Midbrain (tissue), 1 donor: ENCODE measurements around the gene KSR2.
"Not testable (repeated sequence)": the region's sequence is repeated elsewhere in the genome, so short reads cannot be mapped to it uniquely, and the experiment has no call there.

Experiments
- DNase-seq: peaks from one replicate; lab custom pipeline; 2025; lab: John Stamatoyannopoulos, UW

KSR2 gene

DNA sequence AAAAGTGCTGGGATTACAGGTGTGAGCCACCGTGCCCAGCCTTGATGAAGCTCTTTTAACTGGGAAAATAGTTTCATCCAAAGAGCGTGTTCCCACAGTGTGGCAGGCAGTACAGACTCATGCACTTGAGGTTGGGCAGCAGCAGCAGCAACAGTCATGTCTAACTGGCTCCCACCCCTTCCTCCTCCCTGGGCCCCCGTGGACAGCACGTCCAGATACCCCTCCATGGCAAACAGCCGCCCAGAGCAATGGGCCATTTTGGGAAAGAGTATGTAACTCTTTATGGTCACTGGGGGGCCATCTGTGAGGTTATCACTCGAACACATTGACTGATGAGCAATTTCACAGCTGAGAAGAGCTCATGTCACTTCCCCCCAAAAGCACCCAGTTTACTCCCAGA, 328.3 kb downstream of the KSR2 start:
- no peak for DNase-seq

DNA sequence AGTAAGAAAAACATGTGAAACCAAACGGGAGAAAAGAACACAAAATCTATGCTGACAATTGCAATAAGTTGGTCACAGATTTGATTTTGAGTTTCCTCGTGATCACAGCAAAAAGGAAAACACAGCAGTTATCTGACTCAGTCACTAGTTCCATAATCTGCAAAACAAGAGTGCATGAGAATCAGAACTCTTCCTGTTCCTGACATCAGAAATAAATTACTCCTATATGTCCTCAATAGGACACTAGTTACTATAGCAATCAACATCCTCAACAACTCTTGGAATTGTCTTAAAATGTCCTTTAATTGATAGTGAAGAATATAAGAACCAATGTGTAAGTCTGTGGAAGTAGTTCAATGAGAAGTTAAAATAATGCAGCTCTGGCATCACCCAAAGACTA, 339.3 kb downstream of the KSR2 start:
- no peak for DNase-seq

DNA sequence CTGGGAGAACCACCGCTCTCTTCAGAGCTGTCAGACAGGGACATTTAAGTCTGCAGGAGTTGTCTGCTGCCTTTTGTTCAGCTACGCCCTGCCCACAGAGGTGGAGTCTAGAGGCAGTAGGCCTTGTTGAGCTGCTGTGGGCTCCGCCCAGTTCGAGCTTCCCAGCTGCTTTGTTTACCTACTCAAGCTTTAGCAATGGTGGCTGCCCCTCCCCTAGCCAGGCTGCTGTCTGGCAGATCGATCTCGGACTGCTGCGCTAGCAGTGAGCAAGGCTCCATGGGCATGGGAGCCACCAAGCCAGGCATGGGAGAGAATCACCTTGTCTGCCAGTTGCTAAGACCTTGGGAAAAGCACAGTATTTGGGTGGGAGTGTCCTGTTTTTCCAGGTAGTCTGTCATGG, 340.1 kb downstream of the KSR2 start:
- not testable (repeated sequence) for DNase-seq

DNA sequence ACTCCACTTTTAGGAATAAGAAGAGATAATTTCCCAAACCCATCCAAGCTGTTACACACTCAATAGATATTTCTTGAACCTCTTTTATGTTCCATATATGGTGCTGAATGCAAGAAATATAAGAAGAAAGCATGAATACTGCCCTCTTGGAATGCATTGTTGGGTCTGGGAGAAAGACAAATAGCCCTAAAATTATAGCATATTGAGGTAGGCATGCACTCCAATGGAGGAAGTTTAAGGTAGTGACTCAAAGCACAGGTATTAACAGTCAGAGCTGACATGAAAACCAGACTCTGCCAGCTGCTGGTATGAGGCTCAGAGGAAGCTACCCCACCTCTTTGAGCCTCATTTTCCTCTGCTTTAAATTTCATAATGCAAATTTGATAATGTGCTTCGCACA, 346.0 kb downstream of the KSR2 start:
- DNase-seq = no peak

DNA sequence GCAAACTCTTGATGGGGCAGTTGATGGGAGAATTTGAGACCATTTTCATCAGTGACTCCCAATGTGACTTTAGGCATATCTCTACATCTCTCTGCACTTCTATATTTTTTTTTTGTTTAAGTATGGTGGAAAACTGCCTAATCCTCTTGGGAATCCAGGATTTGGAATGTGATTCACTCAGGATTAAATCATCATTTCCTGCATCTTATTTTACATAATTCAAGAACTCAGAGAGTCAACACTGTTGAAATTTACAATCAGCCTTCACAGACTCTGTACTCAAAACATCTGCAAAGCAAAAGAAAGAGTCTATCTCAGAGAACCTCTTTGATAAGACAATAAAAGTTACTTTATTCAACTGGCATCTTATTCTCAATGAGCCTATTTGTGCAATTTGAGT, 346.7 kb downstream of the KSR2 start:
- no peak for DNase-seq

DNA sequence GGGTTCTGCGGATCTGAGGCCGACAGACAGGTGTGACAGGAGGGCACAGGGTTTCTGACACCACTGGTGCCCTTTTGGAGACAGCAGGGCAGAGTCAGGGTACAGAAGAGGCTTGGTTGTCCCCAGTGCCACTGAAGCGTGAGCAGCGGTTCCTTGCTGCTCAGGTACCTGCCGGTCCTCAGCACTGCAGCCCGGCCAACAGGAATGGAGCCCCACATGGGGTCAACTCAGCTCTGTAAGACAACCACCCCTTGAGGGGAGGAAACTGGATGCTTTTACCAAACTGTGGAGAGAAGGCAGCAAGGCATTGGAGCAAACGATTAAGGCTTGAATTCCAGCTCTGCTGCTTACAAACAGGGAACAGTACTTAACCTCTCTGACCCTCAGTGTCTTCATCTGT, 361.0 kb downstream of the KSR2 start:
- no peak for DNase-seq

DNA sequence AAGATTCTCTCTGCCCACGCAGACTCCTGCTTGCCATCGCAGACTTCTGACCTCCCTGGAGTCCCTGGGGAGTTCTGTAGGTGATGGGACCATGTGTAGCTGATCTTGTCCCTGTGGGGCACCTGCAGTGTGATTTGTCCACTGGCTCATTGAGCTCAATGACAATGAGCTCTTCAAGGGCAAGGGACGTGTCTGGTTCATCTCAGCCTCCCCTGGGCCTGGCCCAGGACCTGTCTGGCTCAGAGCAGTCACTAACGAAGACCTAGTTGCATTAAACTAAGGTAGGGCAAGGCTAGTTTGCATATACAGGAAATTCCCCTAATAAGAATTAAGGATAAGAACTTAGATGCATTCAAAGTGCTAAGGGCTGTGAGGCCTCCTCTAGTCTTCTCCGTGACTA, 361.8 kb downstream of the KSR2 start:
- no peak for DNase-seq

DNA sequence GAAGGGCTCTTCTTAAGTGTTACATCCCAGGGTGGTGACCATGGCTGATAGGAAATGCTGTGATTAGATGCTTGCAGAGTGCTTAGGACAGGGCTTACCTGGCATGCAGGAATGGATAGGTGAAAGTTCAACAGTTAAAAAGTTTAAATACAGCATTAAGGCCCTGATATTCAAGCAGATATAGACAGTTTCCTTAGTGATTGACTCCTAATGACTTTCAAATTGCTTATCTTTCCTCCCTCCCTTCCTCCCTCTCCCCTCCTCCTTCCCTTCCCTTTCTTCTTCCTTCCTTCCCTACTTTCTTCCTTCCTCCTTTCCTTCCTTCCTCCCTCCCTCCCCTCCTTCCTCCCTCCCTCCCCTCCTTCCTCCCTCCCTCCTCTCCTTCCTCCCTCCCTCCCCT, 362.8 kb downstream of the KSR2 start:
- no peak for DNase-seq

DNA sequence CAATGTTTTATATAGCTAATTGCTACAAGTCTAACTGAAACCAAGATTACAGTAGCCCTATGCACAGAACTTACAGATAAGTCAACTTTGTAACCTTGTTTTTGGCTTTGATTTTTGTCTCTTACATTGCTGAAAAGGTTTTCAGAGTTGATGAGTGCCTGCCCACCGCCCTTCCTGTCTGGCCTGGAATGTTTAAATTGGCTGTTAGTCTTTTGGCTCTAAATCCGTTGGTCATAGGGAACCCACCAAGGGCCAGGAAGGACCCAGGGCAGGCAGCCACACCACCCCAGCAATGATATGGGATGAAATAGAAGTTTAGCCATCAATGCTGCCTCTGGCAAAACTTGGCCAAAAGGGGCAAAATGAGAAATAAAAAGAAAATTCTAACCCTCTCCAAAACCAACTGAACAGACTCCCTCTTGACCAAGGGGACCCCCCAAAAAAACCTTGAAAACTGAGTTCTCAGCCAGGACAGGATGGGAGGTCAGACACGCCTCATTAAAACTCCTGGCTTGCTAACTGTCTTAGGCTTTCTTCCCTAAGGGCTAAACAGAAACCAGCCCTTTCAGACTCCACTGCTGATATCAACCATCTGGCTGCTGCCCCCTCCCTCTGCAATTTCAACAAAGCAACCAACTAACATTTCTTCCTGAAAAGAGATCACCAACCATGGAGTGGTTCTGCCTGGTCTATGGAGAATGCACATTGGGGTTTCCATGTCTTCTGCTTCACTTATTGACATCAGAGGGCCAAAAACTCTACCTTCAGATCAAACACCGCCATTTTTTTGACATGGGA, 365.3 kb downstream of the KSR2 start:
- DNase-seq = no peak

DNA sequence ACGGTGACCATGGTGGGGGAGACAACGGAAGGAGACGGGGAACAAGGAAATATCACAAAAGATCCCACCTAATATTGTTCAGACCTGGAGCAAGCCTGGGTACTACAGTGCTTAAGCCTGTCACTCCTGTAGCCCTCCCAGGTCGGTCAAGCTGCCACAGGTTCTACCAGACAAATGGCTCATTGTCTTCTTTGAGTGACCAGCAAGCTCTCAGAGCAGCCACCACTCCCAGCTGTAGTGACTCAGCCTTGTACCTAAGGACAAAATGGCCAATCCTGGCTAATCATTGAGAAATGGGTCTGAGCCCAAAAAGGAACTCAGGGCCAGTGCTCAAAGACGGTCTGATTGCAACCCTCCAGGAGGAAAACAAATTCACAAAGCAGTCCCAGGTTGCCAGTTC, 368.9 kb downstream of the KSR2 start:
- no peak for DNase-seq

DNA sequence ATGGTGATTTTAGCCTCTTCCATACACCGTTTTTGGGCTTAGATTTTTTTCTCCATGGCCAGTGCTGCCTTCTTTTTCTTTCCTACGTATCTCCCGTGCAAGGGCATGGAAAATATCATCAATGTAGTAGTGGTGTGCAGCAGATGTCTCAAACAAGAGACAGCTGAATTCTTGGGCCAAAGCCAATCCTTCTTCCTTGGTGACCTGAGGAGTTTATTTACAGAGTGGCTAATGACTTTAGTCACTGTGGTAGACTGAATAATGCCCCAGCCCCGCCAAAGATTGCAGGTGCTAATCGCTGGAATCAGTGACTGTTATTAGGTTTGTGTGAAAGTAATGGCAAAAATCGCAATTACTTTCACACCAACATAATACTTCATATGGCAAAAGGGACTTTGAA, 371.8 kb downstream of the KSR2 start:
- no peak for DNase-seq

DNA sequence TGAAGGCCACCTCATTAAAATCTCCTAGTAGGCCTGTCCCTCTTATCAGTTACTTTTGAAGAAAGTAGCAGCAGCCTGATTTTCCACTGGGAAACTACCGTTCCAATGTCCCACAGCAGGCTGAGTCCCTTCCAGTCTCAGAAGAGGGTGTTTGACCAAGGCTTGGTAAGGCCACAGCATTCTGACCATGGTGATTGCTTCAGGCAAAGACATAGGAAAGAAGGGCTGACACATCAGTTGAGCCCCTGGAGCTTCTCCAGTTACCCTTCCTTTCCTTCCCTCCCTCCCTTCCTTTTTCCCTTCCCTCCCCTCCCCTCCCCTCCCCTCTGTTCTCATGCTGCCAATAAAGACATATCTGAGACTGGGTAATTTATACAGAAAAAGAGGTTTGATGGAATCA, 373.0 kb downstream of the KSR2 start:
- no peak for DNase-seq

DNA sequence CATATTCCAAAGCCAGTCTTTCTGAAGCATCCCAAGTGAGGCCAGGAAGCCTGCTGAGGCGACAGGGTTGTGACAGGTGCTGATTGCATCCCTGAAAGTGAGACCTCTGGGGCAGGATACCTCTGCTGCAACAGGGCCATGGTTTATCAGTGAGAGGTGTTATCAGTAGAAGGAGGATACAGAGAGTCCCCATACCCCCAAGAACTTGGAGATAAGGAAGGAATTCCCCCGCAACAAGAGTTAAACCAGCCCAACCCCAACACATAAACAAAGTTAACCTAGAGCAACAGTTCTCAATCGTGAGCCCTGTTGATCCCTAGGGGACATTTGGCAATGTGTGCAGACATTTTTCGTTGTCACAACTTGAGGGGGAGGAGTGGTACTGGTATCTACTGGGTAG, 374.3 kb downstream of the KSR2 start:
- no peak for DNase-seq

DNA sequence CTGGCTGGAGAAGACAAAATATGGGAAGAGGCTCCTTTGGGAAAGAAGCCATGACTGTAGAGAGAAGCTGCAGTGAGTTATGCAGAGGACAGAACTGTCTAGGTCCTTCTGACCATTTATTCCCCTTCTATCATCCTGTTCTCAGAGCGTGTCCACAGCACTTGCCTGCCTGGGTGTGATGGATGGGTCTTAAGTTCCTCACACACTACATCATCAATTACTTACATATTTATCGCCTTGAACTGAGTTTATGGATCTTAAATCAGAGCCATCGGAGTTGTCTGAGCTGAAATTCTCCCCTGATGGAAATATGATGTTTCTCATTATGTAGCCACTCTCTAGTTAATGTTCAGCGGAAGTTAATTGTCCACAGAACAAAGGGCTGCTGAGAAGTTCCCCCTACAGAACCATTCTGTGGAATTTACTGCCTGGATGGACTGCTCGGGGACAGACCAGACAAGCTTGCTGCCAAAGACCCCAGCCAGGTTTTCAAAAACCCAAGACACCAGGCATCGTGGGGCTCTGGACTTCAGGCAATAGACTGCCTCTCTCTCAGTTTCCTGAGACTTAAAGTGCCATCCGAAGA, 374.9 kb downstream of the KSR2 start:
- no peak for DNase-seq

DNA sequence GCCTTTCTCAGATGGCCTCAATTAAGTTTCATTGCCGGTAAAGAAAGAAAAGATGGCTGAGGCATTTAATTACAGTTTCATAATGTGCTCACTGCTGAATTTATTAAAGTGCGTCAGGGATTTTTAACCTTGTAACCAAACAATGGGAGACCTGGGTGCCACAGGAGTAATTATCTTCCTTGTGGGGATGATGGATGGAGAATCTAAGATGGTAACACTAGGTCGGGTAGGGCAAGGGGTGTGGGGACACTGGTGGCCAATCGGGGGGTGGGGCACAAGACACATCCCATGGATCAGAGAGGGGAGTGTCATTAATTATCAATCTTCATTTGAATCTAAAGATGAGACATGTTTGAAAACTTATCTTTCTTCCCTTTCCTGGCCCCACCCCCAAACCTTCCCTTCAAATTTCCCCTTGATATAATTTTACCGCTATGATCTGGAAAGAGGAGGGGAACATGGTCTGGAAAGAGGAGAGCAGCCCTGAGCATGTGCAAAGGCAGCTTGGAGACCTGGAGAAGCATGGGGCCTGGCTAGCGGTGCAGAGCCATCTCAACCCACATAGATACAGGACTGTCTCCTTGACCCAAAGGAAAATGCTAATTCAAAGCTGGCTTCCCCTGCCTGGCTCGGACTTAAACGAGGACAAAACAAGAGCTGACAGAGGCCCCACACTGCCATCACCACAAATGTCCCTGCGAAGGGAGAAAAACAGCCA, 376.0 kb downstream of the KSR2 start:
- DNase-seq = no peak

DNA sequence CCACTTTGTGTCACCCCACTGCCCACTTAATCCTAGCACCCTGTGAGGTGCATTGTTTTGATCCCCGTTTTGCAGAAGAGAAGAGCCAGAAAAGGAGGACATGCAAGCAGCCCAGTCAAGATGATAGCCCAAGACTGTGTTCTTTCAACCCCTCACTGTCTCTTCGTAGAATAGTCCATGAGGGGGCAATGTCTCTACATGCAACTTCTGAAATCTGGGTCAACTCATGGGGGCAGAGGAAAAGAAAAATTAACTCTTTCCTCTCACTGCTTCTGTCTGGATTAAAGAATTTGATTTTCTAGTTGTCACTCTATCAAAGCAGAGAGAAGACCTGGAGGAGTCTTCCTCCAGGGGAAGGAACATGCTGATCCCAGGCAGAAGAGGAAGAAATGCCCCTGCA, 377.8 kb downstream of the KSR2 start:
- no peak for DNase-seq

DNA sequence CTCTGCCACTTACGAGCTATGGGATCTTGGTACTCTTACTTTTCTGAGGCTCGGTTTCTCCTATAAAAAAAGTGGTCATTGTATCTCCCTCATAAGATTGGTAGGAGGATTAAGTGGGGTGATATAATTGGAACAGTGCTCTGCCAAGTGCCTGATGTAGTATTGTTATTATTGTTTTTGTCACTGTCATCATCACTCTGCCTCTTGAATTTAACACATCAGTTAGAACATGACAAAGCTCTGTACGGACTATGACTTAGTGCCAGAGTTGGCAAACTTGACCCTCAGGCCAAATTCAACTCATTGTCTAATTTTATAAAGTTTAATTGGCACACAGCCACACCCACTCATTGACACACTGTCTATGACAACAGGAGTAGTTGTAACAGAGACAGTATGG, 378.4 kb downstream of the KSR2 start:
- DNase-seq = no peak

DNA sequence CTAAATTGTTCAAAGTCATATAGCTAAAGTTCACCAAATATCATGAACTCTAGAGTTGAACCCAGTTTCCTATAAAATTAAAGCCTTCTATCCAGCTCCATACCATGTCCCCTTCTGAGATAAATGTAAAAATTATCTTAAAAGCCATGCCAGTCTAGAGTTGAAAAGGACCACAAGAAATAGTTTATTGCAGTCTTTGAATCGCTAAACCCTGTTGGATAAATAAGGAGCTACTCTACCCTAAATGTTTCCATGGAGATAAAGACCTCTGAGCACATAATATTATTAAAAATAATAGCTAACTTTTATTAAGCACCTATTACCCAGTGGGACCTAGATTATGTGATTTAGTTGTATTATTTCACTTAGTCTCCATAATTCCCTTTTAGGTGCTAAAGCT, 379.8 kb downstream of the KSR2 start:
- no peak for DNase-seq

DNA sequence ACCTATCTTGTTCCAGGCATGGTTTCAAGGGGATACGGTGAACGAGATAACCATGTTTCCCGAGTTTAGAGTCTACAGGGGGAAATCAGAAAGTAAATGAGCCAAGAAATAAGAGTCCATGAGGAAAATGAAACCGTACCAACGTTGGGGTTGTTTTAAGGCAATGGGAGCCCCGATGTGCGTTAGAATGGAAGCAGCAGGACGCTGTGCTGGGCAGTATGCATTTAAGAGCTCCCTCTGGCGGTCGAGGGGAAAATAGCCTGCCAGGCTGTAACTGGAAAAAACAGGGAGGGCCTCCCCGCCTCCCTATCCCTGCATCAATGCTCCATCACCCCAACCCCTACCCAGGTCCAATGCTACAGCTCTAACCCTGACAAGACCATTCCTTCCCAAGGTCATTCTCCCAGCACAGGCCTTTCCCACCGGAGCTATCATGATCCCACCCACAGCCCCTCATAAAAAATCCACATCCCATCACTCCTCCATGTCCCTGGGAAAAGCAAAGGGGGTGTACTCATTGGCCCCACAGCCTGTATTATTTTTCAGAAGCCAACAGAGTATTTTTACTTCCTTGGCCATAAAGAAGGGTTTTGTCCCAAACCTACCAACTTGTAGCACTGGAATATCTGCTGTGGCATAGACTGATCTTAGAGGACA, 381.0 kb downstream of the KSR2 start:
- peak; percentile 21 for DNase-seq

DNA sequence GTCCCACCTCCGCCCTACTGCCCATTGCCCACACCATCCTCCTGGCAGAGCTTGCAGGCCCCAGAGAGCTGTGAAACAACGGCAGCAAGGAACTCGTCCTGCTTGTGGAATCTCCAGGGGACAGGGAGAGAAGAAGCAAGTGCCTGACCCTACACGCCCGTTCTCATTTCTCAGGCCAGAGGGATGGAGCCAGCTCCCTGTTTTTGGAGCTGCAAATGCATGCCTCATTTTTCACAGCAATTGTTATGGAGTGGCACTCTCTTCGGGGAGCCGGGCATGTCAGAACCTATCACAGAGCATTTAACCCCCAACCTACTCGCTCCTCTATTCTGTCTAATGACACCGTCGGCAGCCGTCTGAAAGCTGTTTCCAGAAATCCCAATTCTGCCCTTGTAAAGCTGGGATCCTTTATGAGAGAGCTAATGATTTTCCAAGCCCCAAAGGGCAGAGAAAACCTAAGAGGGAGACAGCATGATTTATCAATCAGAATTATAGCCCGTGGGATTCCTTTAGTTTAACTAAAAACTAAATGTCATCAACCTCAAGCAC, 385.0 kb downstream of the KSR2 start:
- no peak for DNase-seq

DNA sequence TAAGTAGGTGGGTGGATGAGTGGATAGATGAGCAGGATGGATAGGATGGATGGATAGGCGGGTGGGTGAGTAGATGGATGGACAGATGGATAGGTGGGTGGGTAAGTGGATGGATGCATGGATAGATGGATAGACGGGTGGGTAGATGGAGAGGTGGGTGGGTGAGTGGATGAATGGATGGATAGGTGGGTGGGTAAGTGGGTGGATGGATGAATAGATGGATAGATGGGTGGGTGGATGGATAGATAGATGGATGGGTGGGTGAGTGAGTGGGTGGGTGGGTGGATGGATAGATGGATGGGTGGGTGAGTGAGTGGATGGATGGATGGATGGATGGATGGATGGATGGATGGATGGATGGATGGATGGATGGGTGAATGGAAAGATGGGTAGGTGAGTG, 385.7 kb downstream of the KSR2 start:
- DNase-seq = no peak

DNA sequence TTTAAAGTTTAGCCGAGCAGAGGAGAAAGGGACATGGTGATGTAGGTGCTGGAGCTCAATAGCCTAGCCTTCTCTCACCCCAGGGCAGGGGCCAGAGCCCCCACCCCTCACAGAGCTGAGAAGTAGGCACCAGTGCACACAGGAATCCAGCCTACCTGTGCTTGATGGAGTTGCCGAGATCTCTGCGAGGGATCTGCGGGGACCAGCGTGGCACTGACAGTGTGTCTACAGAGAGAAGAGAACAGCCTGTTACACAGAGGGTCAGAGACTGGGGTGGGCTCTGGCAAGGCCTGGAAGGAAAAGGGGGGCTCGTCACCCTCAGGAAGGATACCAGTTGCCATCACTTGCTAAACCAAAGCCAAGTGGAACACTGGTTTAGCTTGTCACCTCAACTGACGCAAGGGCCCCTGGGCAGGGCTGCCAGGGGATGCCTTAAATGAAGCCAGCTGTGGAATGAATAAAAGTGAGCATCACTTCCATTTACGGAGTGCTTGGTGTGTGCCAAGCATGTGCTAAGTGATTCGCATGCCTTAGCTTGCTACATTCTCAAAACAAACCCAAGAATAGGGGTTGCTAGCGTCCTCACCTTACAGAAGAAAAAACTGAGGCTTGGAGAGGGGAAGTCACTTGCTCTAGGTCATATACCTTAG, 386.5 kb downstream of the KSR2 start:
- no peak for DNase-seq
